Brain microvascular endothelial cell (primary cell): Measurements from ENCODE around the gene DMRTC2.

Experiments used
- DNase-seq: peaks from one replicate; pipeline ENCODE4 v3.0.0-alpha.2; 2020
- H3K27ac ChIP-seq: fragments of 250-450 bp; sonication (Bioruptor Pico); 2 replicates; pipeline ENCODE4 v1.5.1; 2020; ENCODE audit warnings: mild to moderate bottlenecking, moderate library complexity
- H3K27me3 ChIP-seq: fragments of 250-450 bp; sonication (Bioruptor Pico); replicated peaks from 2 replicates; pipeline ENCODE4 v1.5.1; 2020; ENCODE audit warnings: mild to moderate bottlenecking
- H3K36me3 ChIP-seq: fragments of 250-450 bp; sonication (Bioruptor Pico); replicated peaks from 2 replicates; pipeline ENCODE4 v1.5.1; 2020; ENCODE audit warnings: mild to moderate bottlenecking
- H3K4me3 ChIP-seq: 2 replicates; pipeline ENCODE4 v1.5.1; 2011; ENCODE audit warnings: low read depth, mild to moderate bottlenecking, control low read depth, low read length, moderate library complexity
- in situ Hi-C: cut with HindIII; loops from 2 replicates; pipeline ENCODE4 v1.10.0; 2017; ENCODE audit warnings: low sequenced_read_pairs, low pct_ligation_motif_present
- TF ChIP-seq, protein P1 (sequence below): IDR thresholded peaks from 2 replicates; pipeline ENCODE4 v1.5.1; 2011; ENCODE audit warnings: low read depth, mild to moderate bottlenecking, moderate library complexity, low read length, control low read depth, inconsistent platforms; ENCODE audit errors: missing control alignments

DMRTC2 gene

DNA sequence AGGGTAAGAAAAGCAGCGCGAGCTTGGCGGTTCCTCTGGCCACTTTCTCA, at the start of gene DMRTC2:
Gene DMRTC2 (plus strand): TSS at position 42 of the 50 bp plus-strand sequence. CDS start 2,387 bp downstream, outside the sequence.
- in situ Hi-C loops, result no loop called here

DNA sequence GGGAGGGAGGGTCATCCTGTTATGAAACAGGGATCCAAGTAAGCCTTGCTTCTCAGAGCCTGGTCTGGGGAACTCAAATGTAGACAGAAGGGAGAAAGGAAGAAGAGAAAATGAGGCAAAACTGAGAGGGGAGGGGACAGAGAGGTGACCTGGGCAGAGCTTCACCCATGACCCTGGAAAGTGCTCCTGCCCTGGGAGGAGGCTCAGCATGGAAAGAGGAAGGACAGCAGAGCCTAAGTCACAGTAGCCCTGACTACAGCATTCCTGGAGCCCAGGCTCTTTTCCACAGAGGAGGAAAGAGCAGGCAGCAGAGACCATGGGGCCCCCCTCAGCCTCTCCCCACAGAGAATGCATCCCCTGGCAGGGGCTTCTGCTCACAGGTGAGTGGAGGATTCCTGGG, 48.5 kb upstream of the DMRTC2 start, which contains the start of gene CEACAM3:
Gene CEACAM3 (plus strand): TSS at position 226 of the 400 bp plus-strand sequence. CDS start 91 bp downstream, at position 317.
- in situ Hi-C loops, result no loop called here
- TF ChIP-seq, protein P1, sequence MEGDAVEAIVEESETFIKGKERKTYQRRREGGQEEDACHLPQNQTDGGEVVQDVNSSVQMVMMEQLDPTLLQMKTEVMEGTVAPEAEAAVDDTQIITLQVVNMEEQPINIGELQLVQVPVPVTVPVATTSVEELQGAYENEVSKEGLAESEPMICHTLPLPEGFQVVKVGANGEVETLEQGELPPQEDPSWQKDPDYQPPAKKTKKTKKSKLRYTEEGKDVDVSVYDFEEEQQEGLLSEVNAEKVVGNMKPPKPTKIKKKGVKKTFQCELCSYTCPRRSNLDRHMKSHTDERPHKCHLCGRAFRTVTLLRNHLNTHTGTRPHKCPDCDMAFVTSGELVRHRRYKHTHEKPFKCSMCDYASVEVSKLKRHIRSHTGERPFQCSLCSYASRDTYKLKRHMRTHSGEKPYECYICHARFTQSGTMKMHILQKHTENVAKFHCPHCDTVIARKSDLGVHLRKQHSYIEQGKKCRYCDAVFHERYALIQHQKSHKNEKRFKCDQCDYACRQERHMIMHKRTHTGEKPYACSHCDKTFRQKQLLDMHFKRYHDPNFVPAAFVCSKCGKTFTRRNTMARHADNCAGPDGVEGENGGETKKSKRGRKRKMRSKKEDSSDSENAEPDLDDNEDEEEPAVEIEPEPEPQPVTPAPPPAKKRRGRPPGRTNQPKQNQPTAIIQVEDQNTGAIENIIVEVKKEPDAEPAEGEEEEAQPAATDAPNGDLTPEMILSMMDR, result no peak
- no peaks in the 10 kb centered on the region for H3K27me3 ChIP-seq
- no peaks in the 10 kb centered on the region for H3K36me3 ChIP-seq
- no peak for DNase-seq
- no peak within 1 kb of the TSS for H3K27ac ChIP-seq
- H3K4me3 ChIP-seq, result no peak within 1 kb of the TSS

More for the DNA sequence above, at the start of gene DMRTC2:
- no peaks in the 10 kb centered on the region for H3K36me3 ChIP-seq
- no peak within 1 kb of the TSS for H3K4me3 ChIP-seq
- DNase-seq, result no peak
- H3K27ac ChIP-seq, result no peak within 1 kb of the TSS
- TF ChIP-seq, protein P1, result no peak
- H3K27me3 ChIP-seq, result no peaks in the 10 kb centered on the region

DNA sequence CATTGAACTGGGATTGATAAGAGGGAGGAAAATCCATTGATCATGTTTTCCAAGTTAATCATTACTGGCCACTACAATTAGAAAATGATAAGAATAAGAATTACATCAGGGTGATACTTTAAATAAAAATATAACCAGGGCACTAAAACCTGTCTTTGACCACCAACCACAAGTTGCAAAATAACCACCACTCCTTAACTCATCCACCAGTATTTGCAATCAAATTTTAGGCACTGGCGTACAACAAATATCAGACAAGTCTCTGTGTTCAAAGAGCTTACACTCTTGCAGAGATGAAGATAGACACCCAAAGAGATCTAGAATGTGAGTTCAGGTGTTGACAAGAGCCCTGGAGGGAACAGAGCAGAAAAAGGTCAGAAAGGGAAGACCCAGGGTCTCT, 47.9 kb upstream of the DMRTC2 start:
- Histone ChIP-seq H3K27me3 (no peaks in the 10 kb centered on the region), H3K36me3 (no peaks in the 10 kb centered on the region), H3K27ac (no peak overlapping the region), H3K4me3 (no peak overlapping the region)
- in situ Hi-C loops, result no loop called here
- no peak for DNase-seq
- TF ChIP-seq, protein P1, result no peak

DNA sequence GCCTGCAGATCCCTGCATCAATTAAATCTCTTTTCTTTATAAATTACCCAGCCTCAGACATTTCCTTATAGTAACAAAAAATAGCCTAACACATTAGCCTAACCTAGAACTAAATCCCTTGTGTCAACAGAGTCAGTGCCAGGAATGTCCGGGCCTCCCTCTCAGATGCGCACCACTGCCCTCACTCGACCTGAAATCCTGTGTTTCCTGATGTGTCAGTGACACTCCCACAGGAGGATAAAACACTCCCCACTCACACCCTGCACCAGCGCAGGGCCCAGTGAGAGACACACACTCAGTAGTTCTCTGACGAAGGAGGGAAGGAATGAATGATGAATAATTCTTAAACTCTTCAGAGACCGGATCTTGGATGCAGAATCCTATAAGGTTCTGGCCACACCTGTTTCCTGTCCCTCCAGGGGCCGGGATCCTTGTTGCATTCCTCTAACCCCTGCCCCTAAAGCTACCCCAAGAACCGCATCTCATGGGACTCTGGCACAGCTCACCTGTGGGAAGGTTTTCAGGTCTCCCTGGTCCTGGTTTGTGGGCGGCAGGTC, 45.3 kb upstream of the DMRTC2 start:
- Histone ChIP-seq H3K27me3 (no peaks in the 10 kb centered on the region), H3K27ac (no peak overlapping the region), H3K36me3 (no peaks in the 10 kb centered on the region), H3K4me3 (no peak overlapping the region)
- in situ Hi-C loops, result no loop called here
- DNase-seq, result no peak
- TF ChIP-seq, protein P1, result no peak

DNA sequence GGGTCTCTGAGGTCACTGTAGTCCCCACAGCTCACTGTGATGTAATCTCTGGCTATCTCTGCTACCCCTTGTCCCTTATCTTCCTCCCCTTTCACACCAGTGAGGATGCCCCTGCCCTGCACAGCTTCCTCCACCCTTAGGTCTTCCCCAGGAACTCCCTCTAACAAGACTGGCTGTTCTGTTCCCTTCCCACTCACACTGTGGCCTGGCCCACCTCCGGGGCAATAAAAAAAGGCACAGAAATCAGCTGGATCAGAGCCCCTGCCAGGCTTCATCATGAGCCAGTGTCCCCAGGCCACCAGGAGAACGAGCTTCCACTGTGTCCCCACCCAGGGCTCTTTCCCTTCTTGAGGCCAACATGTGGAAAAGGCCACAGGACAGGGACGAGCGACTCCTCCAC, 43.8 kb upstream of the DMRTC2 start:
- TF ChIP-seq, protein P1, result no peak
- DNase-seq, result no peak
- H3K27me3 ChIP-seq, result no peaks in the 10 kb centered on the region
- H3K36me3 ChIP-seq, result no peaks in the 10 kb centered on the region
- in situ Hi-C loops, result no loop called here
- H3K4me3 ChIP-seq, result no peak overlapping the region
- H3K27ac ChIP-seq, result no peak overlapping the region

DNA sequence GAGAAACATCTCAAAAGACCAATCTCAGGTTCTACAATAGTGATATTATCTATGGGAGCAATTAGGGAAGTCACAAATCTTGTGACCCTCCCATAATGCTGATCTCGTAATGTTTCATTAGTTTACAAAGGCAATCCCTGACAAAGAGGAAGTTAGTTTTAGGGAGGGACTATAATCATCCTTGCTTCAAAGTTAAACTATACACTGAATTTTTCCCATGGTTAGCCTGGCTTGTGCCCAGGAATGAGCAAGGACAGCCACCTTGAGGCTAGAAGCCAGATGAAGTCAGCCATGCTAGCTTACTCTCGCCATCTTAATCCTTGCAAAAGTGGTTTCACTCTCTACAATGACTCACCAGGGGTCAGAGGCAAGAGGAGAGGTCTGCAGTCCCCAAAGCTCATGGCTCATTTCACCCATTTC, 43.0 kb upstream of the DMRTC2 start:
- no peak for DNase-seq
- Histone ChIP-seq H3K27ac (no peak overlapping the region), H3K36me3 (no peaks in the 10 kb centered on the region), H3K27me3 (no peaks in the 10 kb centered on the region), H3K4me3 (no peak overlapping the region)
- in situ Hi-C loops, result no loop called here
- TF ChIP-seq, protein P1, result no peak
